Gastrocnemius medialis (tissue), 4 donors: Measurements from ENCODE around the gene OCRL.

Experiments
- POLR2A ChIP-seq, 2 donors: fragments of 450-650 bp; IDR thresholded peaks; one replicate each; pipeline ENCODE4 v1.6.1; 2017; ENCODE audit warnings: antibody characterized with exemption in 2 of 2, mild to moderate bottlenecking in 2 of 2, moderate library complexity in 2 of 2
- TF ChIP-seq, protein P1 (sequence below), 5 experiments: fragments of 450-650 bp in 3 of 5; fragments of 200-600 bp in 2 of 5; sonication (generic) in 2 of 5; IDR thresholded peaks in 4 of 5; conservative IDR thresholded peaks in 1 of 5; 1 replicate in 4 of 5; 2 replicates in 1 of 5; pipeline ENCODE4 v1.5.1; 2016 to 2019; ENCODE audit warnings: antibody characterized with exemption in 5 of 5, mild to moderate bottlenecking in 3 of 5, moderate library complexity in 3 of 5

DNA sequence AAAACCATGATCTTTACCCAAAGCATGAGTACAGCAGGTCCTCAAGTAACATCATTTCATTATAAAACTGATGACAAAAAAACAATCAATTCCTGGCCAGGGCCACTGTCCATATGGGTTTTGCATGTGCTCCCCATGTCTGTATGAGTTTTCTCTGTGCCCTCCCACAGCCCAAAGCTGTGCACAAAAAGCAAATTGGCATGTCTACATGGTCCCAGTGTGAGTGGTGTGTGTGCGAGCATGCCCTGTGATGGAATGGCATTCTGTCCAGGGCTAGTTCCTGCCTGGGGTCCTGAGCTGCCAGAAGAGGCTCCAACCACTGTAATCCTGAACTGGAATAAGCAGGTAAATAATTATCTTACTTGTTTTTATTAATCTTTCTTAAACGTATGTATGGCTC, 45.2 kb upstream of the OCRL start:
- TF ChIP-seq, protein P1, sequence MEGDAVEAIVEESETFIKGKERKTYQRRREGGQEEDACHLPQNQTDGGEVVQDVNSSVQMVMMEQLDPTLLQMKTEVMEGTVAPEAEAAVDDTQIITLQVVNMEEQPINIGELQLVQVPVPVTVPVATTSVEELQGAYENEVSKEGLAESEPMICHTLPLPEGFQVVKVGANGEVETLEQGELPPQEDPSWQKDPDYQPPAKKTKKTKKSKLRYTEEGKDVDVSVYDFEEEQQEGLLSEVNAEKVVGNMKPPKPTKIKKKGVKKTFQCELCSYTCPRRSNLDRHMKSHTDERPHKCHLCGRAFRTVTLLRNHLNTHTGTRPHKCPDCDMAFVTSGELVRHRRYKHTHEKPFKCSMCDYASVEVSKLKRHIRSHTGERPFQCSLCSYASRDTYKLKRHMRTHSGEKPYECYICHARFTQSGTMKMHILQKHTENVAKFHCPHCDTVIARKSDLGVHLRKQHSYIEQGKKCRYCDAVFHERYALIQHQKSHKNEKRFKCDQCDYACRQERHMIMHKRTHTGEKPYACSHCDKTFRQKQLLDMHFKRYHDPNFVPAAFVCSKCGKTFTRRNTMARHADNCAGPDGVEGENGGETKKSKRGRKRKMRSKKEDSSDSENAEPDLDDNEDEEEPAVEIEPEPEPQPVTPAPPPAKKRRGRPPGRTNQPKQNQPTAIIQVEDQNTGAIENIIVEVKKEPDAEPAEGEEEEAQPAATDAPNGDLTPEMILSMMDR (IDR thresholded peaks at IDR 0.05 in 4 of 5, conservative IDR thresholded peaks at IDR 0.05 in 1 of 5) = no peak
- no peak for TF ChIP-seq POLR2A (IDR thresholded peaks at IDR 0.05)
